NCI-H524 treated with DMSO at 0.1 percent for 48 hours (cell line): ENCODE measurements around the gene IFNA6.

Experiments used
- DNase-seq: peaks from one replicate; lab custom pipeline; 2025; lab: John Stamatoyannopoulos, UW

The IFNA6 gene

GRCh38 chr9:21331676-21332402 is 18.8 kb downstream of the IFNA6 start:
- DNase-seq, result no peak

- DNase-seq, result no peak
These were observed 24.1 kb downstream of the IFNA6 start for GRCh38 chr9:21326526-21327139.

- no peak for DNase-seq
These were observed 26.6 kb downstream of the IFNA6 start for GRCh38 chr9:21324047-21324446.

GRCh38 chr9:21322911-21323461 is 27.7 kb downstream of the IFNA6 start:
- DNase-seq, result no peak

- no peak for DNase-seq
These were observed 30.2 kb downstream of the IFNA6 start for GRCh38 chr9:21320465-21320864.

GRCh38 chr9:21317956-21318923 is 32.4 kb downstream of the IFNA6 start:
- DNase-seq, result no peak

- no peak for DNase-seq
These were observed 33.8 kb downstream of the IFNA6 start for GRCh38 chr9:21316860-21317259.

- no peak for DNase-seq
These were observed 34.5 kb downstream of the IFNA6 start for GRCh38 chr9:21316032-21316842.

GRCh38 chr9:21314152-21314551 is 36.5 kb downstream of the IFNA6 start:
- DNase-seq, result no peak

- DNase-seq, result no peak
These were observed 38.8 kb downstream of the IFNA6 start for GRCh38 chr9:21311889-21312288.

- DNase-seq, result no peak
These were observed 45.5 kb downstream of the IFNA6 start, which contains the start of gene IFNA5 for GRCh38 chr9:21305213-21305612. TSS of gene IFNA5 (minus strand) at chr9:21305313. CDS start at chr9:21305256, 57 bp downstream.
